Measurements from ENCODE around the gene ZSCAN18.

GRCh38 chr19:58123354-58123753 lies 25.3 kb upstream of the ZSCAN18 start:
- TF ChIP-seq EZH2 (IDR thresholded peaks at IDR 0.05; ENCODE audit: borderline replicate concordance, insufficient read depth, low read length, poor library complexity, severe bottlenecking) (no peak), EP300 (conservative IDR thresholded peaks at IDR 0.05; ENCODE audit: poor library complexity, severe bottlenecking) (no peak)
- TF ChIP-seq, protein P1, sequence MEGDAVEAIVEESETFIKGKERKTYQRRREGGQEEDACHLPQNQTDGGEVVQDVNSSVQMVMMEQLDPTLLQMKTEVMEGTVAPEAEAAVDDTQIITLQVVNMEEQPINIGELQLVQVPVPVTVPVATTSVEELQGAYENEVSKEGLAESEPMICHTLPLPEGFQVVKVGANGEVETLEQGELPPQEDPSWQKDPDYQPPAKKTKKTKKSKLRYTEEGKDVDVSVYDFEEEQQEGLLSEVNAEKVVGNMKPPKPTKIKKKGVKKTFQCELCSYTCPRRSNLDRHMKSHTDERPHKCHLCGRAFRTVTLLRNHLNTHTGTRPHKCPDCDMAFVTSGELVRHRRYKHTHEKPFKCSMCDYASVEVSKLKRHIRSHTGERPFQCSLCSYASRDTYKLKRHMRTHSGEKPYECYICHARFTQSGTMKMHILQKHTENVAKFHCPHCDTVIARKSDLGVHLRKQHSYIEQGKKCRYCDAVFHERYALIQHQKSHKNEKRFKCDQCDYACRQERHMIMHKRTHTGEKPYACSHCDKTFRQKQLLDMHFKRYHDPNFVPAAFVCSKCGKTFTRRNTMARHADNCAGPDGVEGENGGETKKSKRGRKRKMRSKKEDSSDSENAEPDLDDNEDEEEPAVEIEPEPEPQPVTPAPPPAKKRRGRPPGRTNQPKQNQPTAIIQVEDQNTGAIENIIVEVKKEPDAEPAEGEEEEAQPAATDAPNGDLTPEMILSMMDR (IDR thresholded peaks at IDR 0.05; ENCODE audit: poor library complexity, severe bottlenecking): no peak
- TF ChIP-seq, protein P2, sequence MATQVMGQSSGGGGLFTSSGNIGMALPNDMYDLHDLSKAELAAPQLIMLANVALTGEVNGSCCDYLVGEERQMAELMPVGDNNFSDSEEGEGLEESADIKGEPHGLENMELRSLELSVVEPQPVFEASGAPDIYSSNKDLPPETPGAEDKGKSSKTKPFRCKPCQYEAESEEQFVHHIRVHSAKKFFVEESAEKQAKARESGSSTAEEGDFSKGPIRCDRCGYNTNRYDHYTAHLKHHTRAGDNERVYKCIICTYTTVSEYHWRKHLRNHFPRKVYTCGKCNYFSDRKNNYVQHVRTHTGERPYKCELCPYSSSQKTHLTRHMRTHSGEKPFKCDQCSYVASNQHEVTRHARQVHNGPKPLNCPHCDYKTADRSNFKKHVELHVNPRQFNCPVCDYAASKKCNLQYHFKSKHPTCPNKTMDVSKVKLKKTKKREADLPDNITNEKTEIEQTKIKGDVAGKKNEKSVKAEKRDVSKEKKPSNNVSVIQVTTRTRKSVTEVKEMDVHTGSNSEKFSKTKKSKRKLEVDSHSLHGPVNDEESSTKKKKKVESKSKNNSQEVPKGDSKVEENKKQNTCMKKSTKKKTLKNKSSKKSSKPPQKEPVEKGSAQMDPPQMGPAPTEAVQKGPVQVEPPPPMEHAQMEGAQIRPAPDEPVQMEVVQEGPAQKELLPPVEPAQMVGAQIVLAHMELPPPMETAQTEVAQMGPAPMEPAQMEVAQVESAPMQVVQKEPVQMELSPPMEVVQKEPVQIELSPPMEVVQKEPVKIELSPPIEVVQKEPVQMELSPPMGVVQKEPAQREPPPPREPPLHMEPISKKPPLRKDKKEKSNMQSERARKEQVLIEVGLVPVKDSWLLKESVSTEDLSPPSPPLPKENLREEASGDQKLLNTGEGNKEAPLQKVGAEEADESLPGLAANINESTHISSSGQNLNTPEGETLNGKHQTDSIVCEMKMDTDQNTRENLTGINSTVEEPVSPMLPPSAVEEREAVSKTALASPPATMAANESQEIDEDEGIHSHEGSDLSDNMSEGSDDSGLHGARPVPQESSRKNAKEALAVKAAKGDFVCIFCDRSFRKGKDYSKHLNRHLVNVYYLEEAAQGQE (IDR thresholded peaks at IDR 0.05; ENCODE audit: borderline replicate concordance): no peak

All from neural cell (in vitro differentiated cells).